GM23248 (cell line): ENCODE data around the gene CALML6. TPM values are rescaled to one million over a fixed set of nuclear protein-coding genes. Genes with fewer than 3 reads are reported as not detected.

Experiments used
- DNase-seq: peaks from one replicate; pipeline ENCODE4 v3.0.0-alpha.2; 2015
- H2AFZ ChIP-seq: fragments of 200-600 bp; sonication (generic); 2 replicates; pipeline ENCODE4 v1.6.1; 2016; ENCODE audit warnings: antibody characterized with exemption
- H3F3A ChIP-seq: fragments of 200-600 bp; sonication (generic); 2 replicates; pipeline ENCODE4 v1.6.1; 2016; ENCODE audit warnings: mild to moderate bottlenecking, antibody characterized with exemption, mixed run types; ENCODE audit not compliant: insufficient read depth
- H3K27ac ChIP-seq: fragments of 200-600 bp; sonication (generic); 2 replicates; pipeline ENCODE4 v1.5.1; 2016; ENCODE audit warnings: mild to moderate bottlenecking
- H3K27me3 ChIP-seq: fragments of 200-600 bp; sonication (generic); replicated peaks from 2 replicates; pipeline ENCODE4 v1.6.1; 2016; ENCODE audit warnings: mild to moderate bottlenecking; ENCODE audit not compliant: insufficient read depth
- H3K36me3 ChIP-seq: fragments of 200-600 bp; sonication (generic); 2 replicates; pipeline ENCODE4 v1.6.1; 2016; ENCODE audit warnings: low read depth, mild to moderate bottlenecking
- H3K4me1 ChIP-seq: fragments of 200-600 bp; sonication (generic); 2 replicates; pipeline ENCODE4 v1.6.1; 2016; ENCODE audit warnings: mild to moderate bottlenecking; ENCODE audit not compliant: insufficient read depth
- H3K4me2 ChIP-seq: fragments of 200-600 bp; sonication (generic); one replicate; pipeline ENCODE4 v1.6.1; 2016; ENCODE audit warnings: mild to moderate bottlenecking; ENCODE audit not compliant: unreplicated experiment
- H3K4me3 ChIP-seq: fragments of 200-600 bp; sonication (generic); 2 replicates; pipeline ENCODE4 v1.5.1; 2016; ENCODE audit warnings: mild to moderate bottlenecking
- H3K79me2 ChIP-seq: fragments of 200-600 bp; sonication (generic); 2 replicates; pipeline ENCODE4 v1.6.1; 2016; ENCODE audit warnings: mild to moderate bottlenecking; ENCODE audit not compliant: insufficient read depth
- H3K9ac ChIP-seq: fragments of 200-600 bp; sonication (generic); 2 replicates; pipeline ENCODE4 v1.6.1; 2016; ENCODE audit warnings: mild to moderate bottlenecking
- H3K9me2 ChIP-seq: fragments of 200-600 bp; sonication (generic); 2 replicates; pipeline ENCODE4 v1.6.1; 2016; ENCODE audit warnings: mixed run types, mild to moderate bottlenecking, moderate library complexity; ENCODE audit not compliant: insufficient read depth
- H3K9me3 ChIP-seq: fragments of 200-600 bp; sonication (generic); one replicate; pipeline ENCODE4 v1.6.1; 2017; ENCODE audit warnings: low read depth
- H4K20me1 ChIP-seq: fragments of 200-600 bp; sonication (generic); 2 replicates; pipeline ENCODE4 v1.6.0; 2016; ENCODE audit not compliant: insufficient read depth
- EZH2 ChIP-seq: fragments of 200-600 bp; sonication (generic); IDR thresholded peaks from 2 replicates; pipeline ENCODE4 v1.6.1; 2018; ENCODE audit warnings: antibody characterized with exemption, mild to moderate bottlenecking; ENCODE audit not compliant: insufficient read depth, poor library complexity, severe bottlenecking
- EZH2phosphoT487 ChIP-seq: fragments of 200-600 bp; sonication (generic); IDR thresholded peaks from 2 replicates; pipeline ENCODE4 v1.6.1; 2018; ENCODE audit warnings: antibody characterized with exemption, moderate library complexity, mild to moderate bottlenecking, low read depth; ENCODE audit not compliant: insufficient read depth
- WGBS, 2 experiments: methylation state at CpG; one replicate each; pipeline ENCODE4 v1.1.6; 2015 to 2017; ENCODE audit warnings: low lambda C conversion rate in 2 of 2, low coverage in 1 of 2; ENCODE audit errors: missing lambda C conversion rate in 2 of 2; 5-methylcytosine and 5-hydroxymethylcytosine counted together
- in situ Hi-C: fragments of 300-500 bp; cut with MboI; formaldehyde crosslinking; loops from 2 replicates; pipeline ENCODE4 v1.15.0; 2020
- polyA plus RNA-seq: library from polyadenylated mRNA; unstranded; fragments of >200 nt; fragmentation: Nextera tagmentation; extraction: Ambion mirVana; gene quantifications from 2 replicates; pipeline ENCODE4 v1.2.1, GENCODE V29; 2016
- total RNA-seq: library from RNA; depleted of rRNA; stranded (reverse); fragments of >200 nt; shearing (Covaris generic); gene quantifications from 2 replicates; pipeline ENCODE4 v1.2.3, GENCODE V29; 2014

CALML6 gene
- total and polyA plus RNA-seq, 2 experiments from 2014 or later: 0.11 TPM; not detected in 1

GRCh38 chr1:1890506-1891348, 24.3 kb upstream of the CALML6 start, which contains the start of gene GNB1:
Gene GNB1, minus strand, starts transcription at chr1:1891087. Its CDS starts 65,634 bp downstream, at chr1:1825453.
- WGBS, 2 experiments: 0 to 1% methylated on average over 33 to 64 of the region's 137 CpGs
- no peaks in the 10 kb centered on the region for H3K9me3 ChIP-seq
- peak within 1 kb of the TSS; percentile 91 for H3K4me3 ChIP-seq
- H3K36me3 ChIP-seq: 0 out of 2 replicates have a peak, but pooled peaks cover 3% of the 10 kb centered on the region
- H3K27ac ChIP-seq: peak within 1 kb of the TSS; percentile 76
- peaks cover 30% of the 10 kb centered on the region; the same call in 1 of the 2 replicates for H4K20me1 ChIP-seq
- H3K9ac ChIP-seq: peak within 1 kb of the TSS; percentile 93
- peak; percentile 96 for DNase-seq
- peaks cover 46% of the 10 kb centered on the region for H3K4me1 ChIP-seq
- H2AFZ ChIP-seq: peak within 1 kb of the TSS; percentile 74
- peaks cover 54% of the 10 kb centered on the region for H3K79me2 ChIP-seq
- TF ChIP-seq EZH2phosphoT487 (no peak), EZH2 (no peak)
- no peaks in the 10 kb centered on the region for H3K27me3 ChIP-seq
- H3F3A ChIP-seq: peaks cover 13% of the 10 kb centered on the region
- H3K9me2 ChIP-seq: no peaks in the 10 kb centered on the region
- in situ Hi-C loops: no loop called here
- H3K4me2 ChIP-seq: peak within 1 kb of the TSS; percentile 92

GRCh38 chr1:1891349-1892078, 23.5 kb upstream of the CALML6 start:
- H3K79me2 ChIP-seq: peaks cover 46% of the 10 kb centered on the region
- no peaks in the 10 kb centered on the region for H3K9me2 ChIP-seq
- in situ Hi-C loops: no loop called here
- TF ChIP-seq EZH2: no peak
- TF ChIP-seq EZH2phosphoT487: no peak
- peaks cover 23% of the 10 kb centered on the region; the same call in 1 of the 2 replicates for H4K20me1 ChIP-seq
- H3K9ac ChIP-seq: peak overlapping the region; percentile 93
- H3K27ac ChIP-seq: peak overlapping the region; percentile 76
- peak overlapping the region; percentile 91 for H3K4me3 ChIP-seq
- H3K9me3 ChIP-seq: no peaks in the 10 kb centered on the region
- peak; percentile 83 for DNase-seq
- H2AFZ ChIP-seq: peak overlapping the region; percentile 74
- H3F3A ChIP-seq: peaks cover 13% of the 10 kb centered on the region
- WGBS, 2 experiments: 2% methylated on average over 10 to 52 of the region's 59 CpGs
- 0 out of 2 replicates have a peak, but pooled peaks cover 3% of the 10 kb centered on the region for H3K36me3 ChIP-seq
- H3K4me2 ChIP-seq: peak overlapping the region; percentile 77
- H3K27me3 ChIP-seq: no peaks in the 10 kb centered on the region
- H3K4me1 ChIP-seq: peaks cover 39% of the 10 kb centered on the region

GRCh38 chr1:1892079-1892762, 22.8 kb upstream of the CALML6 start:
- H3K36me3 ChIP-seq: 0 out of 2 replicates have a peak, but pooled peaks cover 3% of the 10 kb centered on the region
- peaks cover 34% of the 10 kb centered on the region for H3K4me1 ChIP-seq
- no peaks in the 10 kb centered on the region for H3K27me3 ChIP-seq
- no peaks in the 10 kb centered on the region for H3K9me2 ChIP-seq
- peaks cover 16% of the 10 kb centered on the region; the same call in 1 of the 2 replicates for H4K20me1 ChIP-seq
- TF ChIP-seq EZH2 (no peak), EZH2phosphoT487 (no peak)
- peak overlapping the region; percentile 77 for H3K4me2 ChIP-seq
- peak overlapping the region; percentile 76 for H3K4me3 ChIP-seq
- H2AFZ ChIP-seq: peak overlapping the region; percentile 74
- in situ Hi-C loops: no loop called here
- peak overlapping the region; percentile 37 for H3K27ac ChIP-seq
- 35 to 41% methylated on average over 21 of the region's 21 CpGs for WGBS, 2 experiments
- peaks cover 10% of the 10 kb centered on the region for H3F3A ChIP-seq
- DNase-seq: peak; percentile 59
- H3K9ac ChIP-seq: peak overlapping the region; percentile 93
- peaks cover 39% of the 10 kb centered on the region for H3K79me2 ChIP-seq
- H3K9me3 ChIP-seq: no peaks in the 10 kb centered on the region

- Histone ChIP-seq H3K4me3 (no peak overlapping the region; the same call in 1 of the 2 replicates), H3K9me3 (no peaks in the 10 kb centered on the region), H3K9me2 (no peaks in the 10 kb centered on the region), H3K9ac (peak overlapping the region; percentile 93), H3K27ac (no peak overlapping the region), H3F3A (peaks cover 9% of the 10 kb centered on the region), H3K36me3 (0 out of 2 replicates have a peak, but pooled peaks cover 3% of the 10 kb centered on the region), H3K4me1 (peaks cover 29% of the 10 kb centered on the region), H3K27me3 (no peaks in the 10 kb centered on the region), H4K20me1 (peaks cover 11% of the 10 kb centered on the region; the same call in 1 of the 2 replicates), H2AFZ (no peak overlapping the region), H3K79me2 (peaks cover 34% of the 10 kb centered on the region), H3K4me2 (peak overlapping the region; percentile 77)
- DNase-seq: no peak
- in situ Hi-C loops: no loop called here
- 74 to 77% methylated on average over 7 of the region's 7 CpGs for WGBS, 2 experiments
- TF ChIP-seq EZH2 (no peak), EZH2phosphoT487 (no peak)
These were observed 22.3 kb upstream of the CALML6 start for GRCh38 chr1:1892763-1893120.
